GM13976 (cell line): ENCODE results near the gene KDM4C.

Experiments used
- DNase-seq: peaks from one replicate; pipeline ENCODE4 v3.0.0; 2012; ENCODE audit warnings: low spot score
- CTCF ChIP-seq: IDR thresholded peaks from 2 replicates; pipeline ENCODE4 v1.5.1; 2012; ENCODE audit warnings: borderline replicate concordance, mild to moderate bottlenecking; ENCODE audit not compliant: insufficient read depth; ENCODE audit errors: extremely low read depth, missing control alignments, control extremely low read depth
- in situ Hi-C: fragments of 300-500 bp; cut with MboI; formaldehyde crosslinking; loops from one replicate; pipeline ENCODE4 v1.12.0; 2022; ENCODE audit warnings: low sequenced_read_pairs, mixed read lengths, inconsistent platforms; ENCODE audit not compliant: unreplicated experiment

The KDM4C gene

GRCh38 chr9:6870149-6870548 is 112.4 kb downstream of the KDM4C start:
- TF ChIP-seq CTCF, result no peak
- in situ Hi-C loops, result no loop called here

GRCh38 chr9:6870650-6871477 is 113.1 kb downstream of the KDM4C start:
- in situ Hi-C loops, result no loop called here
- TF ChIP-seq CTCF, result no peak
- no peak for DNase-seq

More at GRCh38 chr9:6870149-6870548, 112.4 kb downstream of the KDM4C start:
- DNase-seq, result no peak

GRCh38 chr9:6873857-6874256 is 116.1 kb downstream of the KDM4C start:
- TF ChIP-seq CTCF, result no peak
- in situ Hi-C loops, result no loop called here
- DNase-seq, result no peak

- DNase-seq, result no peak
Measured at GRCh38 chr9:6876195-6876894, 118.6 kb downstream of the KDM4C start.

GRCh38 chr9:6877671-6878161 is 119.9 kb downstream of the KDM4C start:
- TF ChIP-seq CTCF, result no peak
- in situ Hi-C loops, result no loop called here
- DNase-seq, result no peak

More at GRCh38 chr9:6876195-6876894, 118.6 kb downstream of the KDM4C start:
- in situ Hi-C loops, result no loop called here
- TF ChIP-seq CTCF, result no peak

GRCh38 chr9:6880626-6881025 is 122.9 kb downstream of the KDM4C start:
- TF ChIP-seq CTCF, result no peak
- in situ Hi-C loops, result no loop called here
- DNase-seq, result no peak
